Left lobe of liver (tissue), 2 donors: ENCODE measurements around the gene OR5A1. TPM values are rescaled to one million over a fixed set of nuclear protein-coding genes. Genes with fewer than 3 reads are reported as not detected.

ENCODE experiments used
- ATAC-seq: fragments of 200-7000 bp; cut with Tn5 transposase; one replicate; pipeline ENCODE4 v1.9.1; 2020; ENCODE audit warnings: mild to moderate bottlenecking, moderate library complexity
- DNase-seq: peaks from one replicate; pipeline ENCODE4 v3.0.0-alpha.2; 2020; ENCODE audit warnings: low spot score
- total RNA-seq: library from RNA; stranded (reverse); gene quantifications from one replicate; pipeline ENCODE4 v1.2.1, GENCODE V29; 2021
- donor health status: DM: no; HTN: no; CAD: no; lungs with moderate emphysema.
- donor health status: DM: no; HTN: yes; CAD: no.

Gene OR5A1
- total RNA-seq, 1 donor from 2014 or later, result not detected

DNA sequence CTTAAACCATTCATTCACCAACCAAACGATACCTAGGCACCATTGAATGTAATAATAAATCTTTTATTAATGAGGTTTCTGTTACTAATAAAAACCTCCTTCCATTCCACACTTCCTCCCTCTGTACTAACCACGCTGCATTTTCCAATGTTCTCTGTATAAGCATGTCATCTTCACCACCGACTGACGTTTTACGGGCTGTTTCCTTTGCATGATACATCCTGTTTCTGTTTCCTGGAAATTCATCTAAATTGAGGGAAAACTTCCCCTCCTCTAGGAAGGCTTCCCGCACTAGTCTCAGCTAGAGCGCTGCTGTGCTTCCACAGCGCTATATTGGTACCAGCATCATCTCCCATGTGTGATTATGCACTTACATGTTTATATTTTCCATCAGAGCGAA lies 38.9 kb downstream of the OR5A1 start:
- no peak for ATAC-seq

DNA sequence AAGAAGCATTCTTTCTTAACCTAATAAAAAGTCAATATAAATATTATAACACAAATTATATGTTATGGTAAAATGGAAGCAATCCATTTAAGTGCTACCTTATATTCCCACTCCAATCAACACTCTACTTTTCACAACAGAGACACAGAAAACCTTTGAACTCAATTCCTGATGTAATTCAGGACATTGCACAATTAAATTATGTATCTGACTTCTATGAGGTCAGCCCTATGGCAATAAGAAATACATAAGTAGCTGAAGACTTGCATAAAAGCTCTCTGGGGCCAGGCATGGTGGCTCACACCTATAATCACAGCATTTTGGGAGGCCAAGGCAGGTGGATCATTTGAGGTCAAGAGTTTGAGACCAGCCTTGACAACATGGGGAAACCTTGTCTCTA lies 43.6 kb downstream of the OR5A1 start:
- ATAC-seq (no peak), DNase-seq (no peak)

More for the DNA sequence above, 38.9 kb downstream of the OR5A1 start:
- no peak for DNase-seq

DNA sequence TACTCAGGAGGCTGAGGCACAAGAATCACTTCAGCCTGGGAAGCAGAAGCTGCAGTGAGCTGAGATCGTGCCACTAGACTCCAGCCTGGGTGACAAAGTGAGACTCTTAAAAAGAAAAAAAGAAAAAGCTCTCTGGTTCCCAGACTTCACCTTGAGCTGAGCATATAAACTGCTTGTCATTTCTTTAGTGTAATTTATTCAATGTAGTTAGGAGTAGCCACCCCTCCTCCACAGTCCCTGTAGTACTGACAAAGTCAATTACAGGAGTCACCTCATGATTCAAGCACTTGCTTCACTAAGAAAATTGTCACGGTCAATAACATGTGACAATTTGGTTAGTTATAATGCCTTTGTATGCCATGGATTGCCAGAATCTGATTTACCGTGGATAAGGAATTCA lies 44.1 kb downstream of the OR5A1 start:
- ATAC-seq, result no peak
- no peak for DNase-seq

Other genes with a start within 250 kb of the OR5A1 start
- gene MPEG1, start 223.5 kb upstream of the OR5A1 start, total RNA-seq, result 5.7 TPM
- not detected for gene OR5AN1, start 77.6 kb upstream of the OR5A1 start, total RNA-seq
- not detected for gene OR5A2, start 10.1 kb upstream of the OR5A1 start, total RNA-seq
- gene OR4D6, start 20.5 kb downstream of the OR5A1 start, total RNA-seq, result not detected
- not detected for gene OR4D10, start 36.8 kb downstream of the OR5A1 start, total RNA-seq
- gene OR4D11, start 67.1 kb downstream of the OR5A1 start, total RNA-seq, result not detected
- gene OR4D9, start 75.1 kb downstream of the OR5A1 start, total RNA-seq, result not detected
- gene OSBP, start 179.3 kb downstream of the OR5A1 start, total RNA-seq, result 57.7 TPM
- gene PATL1, start 232.6 kb downstream of the OR5A1 start, total RNA-seq, result 16.7 TPM